GM21529 (cell line): ENCODE results near the gene RNU1-1.
"Not testable (repeated sequence)": the region's sequence is repeated elsewhere in the genome, so short reads cannot be mapped to it uniquely, and the experiment has no call there.

Source experiments
- ATAC-seq: cut with Tn5 transposase; IDR thresholded peaks from one replicate; pipeline ENCODE4 v1.9.1; 2021; ENCODE audit not compliant: unreplicated experiment

Gene RNU1-1

GRCh38 chr1:16525769-16526168 is 11.7 kb upstream of the RNU1-1 start:
- not testable (repeated sequence) for ATAC-seq

- not testable (repeated sequence) for ATAC-seq
Observed at GRCh38 chr1:16521679-16522078, 7.6 kb upstream of the RNU1-1 start.

DNA sequence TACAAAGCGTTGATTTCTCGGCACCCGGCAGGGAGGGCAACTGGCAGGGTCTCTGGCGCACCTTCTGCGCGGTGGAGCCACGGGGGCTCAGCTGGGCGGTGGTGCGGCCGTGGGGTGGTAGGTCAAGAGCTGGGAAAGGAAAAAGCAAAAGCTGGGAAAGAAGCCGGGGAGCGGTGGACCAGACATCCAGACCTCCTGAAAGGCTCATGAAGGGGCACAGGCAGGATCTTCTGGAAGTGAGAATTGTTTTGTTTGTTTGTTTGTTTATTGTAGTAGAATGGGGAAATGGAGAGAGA is 7.2 kb upstream of the RNU1-1 start:
- ATAC-seq = no peak

GRCh38 chr1:16520435-16521287 is 6.6 kb upstream of the RNU1-1 start:
- ATAC-seq = not testable (repeated sequence)

- not testable (repeated sequence) for ATAC-seq
Observed at GRCh38 chr1:16519255-16519951, 5.3 kb upstream of the RNU1-1 start.

DNA sequence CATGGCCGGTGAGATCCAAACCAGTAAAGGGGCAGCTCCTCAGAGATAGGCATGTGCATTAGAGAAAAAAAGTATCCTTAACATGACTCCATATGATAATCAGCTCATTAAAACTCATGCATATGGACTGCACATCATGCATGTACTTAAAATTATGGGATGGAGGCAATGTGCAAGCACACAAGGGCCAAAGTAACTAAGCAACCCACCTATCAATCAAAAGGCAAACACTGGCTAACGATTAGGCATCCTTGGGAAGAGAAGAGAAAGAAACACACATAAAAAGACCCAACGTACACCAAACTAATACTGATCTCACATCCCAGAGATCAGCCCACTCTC is 4.8 kb upstream of the RNU1-1 start:
- not testable (repeated sequence) for ATAC-seq

- ATAC-seq = not testable (repeated sequence)
Observed at GRCh38 chr1:16516694-16517410, 2.8 kb upstream of the RNU1-1 start.

DNA sequence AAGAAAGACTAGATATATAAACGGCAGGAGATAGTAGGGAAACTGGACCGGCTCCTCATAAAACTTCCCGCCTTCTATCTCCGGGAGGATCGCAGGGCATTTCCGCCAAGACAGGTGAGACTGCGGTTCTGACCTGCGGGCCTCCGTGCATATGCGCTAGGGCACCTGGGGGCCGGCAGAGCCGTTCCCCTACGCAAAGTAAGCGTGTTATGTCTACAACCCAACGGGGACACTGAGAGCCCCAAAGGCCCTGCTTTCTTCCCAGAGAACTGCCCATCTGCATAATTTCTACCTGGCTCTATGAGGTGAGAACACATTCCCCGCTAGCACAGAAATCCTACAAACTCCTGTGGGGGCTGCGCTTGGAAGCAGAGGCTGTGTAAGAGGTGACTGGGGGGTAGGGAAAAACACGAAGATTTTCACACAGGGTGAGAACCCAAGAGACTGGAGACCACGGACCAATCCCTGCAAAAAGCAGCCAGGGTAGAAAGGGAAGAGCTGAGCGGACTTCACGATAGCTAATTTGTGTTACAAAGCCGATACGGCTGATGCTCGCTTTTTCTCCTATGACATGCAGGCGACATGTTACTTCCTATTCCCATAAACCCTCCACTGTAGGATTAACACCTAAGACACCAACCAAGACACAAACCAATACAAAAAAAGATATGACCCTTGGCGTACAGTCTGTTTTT is 526 bp downstream of the RNU1-1 start:
- peak; percentile 94 for ATAC-seq

DNA sequence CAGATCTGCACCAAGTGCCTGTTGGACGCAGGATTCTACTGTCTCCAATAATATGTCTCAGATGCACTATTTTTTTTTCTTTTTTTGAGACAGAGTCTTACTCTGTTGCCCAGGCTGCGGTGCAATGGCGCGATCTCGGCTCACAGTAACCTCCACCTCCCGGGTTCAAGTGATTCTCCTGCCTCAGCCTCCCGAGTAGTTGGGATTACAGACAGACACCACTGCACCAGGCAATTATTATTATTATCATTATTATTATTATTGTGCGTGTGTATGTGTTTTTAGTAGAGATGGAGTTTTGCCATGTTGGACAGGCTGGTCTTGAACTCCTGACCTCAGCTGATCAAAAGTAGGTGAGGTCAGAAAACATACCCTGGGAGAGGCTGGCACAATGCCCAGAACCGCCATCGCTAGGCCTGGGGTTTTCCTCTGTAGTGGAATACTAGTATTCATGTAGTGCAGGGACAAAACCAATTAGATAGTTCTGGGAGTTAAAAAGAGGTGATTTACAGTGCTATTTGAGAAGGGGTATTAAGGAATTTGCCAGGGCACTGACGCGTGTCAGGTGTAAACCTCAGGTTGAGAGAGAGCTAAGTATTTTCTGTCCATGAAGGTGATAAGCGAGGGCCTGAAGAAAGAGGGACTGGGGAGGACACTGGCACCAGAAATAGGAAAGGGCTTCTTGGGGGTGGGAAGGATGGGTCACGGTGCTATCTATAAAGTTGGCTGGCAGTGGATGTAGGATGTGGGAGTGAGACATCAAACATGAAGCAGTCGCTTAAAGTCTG is 1.3 kb downstream of the RNU1-1 start:
- not testable (repeated sequence) for ATAC-seq

DNA sequence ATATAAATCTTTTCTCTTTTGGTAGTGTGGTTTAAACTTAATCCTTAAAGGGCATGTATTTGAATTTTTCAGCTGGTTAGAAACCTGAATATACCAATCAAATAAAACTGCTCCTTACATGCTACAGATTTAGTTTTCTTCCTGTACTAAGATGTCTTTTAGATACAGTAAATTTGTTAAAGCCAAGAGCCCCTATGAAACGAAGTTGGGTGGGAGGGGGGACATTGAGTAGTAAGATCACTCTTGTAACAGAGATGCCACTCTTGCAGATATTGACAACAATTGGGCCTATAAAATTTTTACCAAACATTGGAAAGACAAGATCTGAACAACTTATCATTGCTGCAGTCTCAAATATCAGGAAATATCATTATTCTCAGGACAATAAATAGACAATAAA is 2.2 kb downstream of the RNU1-1 start:
- ATAC-seq = not testable (repeated sequence)

DNA sequence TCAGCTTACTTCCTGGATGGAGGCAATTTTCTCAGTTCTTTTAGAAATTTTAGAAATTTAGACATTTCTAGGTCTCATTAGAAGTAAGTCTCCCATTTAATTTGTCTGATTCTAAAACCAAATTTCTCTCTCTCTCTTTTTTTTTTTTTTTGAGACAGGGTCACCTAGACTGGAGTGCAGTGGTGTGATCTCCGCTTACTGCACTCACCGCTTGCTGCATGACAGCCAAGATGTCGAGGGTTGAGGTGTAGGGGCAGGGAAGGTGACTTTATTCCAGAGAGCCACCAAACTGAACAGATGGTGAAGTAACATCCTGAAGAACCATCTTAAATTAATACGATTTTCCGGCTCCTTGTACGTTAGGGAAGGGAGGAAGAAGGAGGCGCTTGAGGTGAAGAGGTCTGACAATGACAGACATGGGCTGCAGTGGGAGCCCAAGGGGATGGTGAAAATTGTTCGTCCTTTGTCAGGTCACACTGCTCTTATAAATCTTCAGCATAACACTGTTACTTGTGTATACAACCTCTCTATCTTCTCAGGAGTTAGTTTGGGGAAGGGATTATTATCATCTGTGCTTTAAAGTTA is 5.1 kb downstream of the RNU1-1 start:
- ATAC-seq = peak; percentile 48

- not testable (repeated sequence) for ATAC-seq
Observed at GRCh38 chr1:16506364-16507136, 7.5 kb downstream of the RNU1-1 start.

DNA sequence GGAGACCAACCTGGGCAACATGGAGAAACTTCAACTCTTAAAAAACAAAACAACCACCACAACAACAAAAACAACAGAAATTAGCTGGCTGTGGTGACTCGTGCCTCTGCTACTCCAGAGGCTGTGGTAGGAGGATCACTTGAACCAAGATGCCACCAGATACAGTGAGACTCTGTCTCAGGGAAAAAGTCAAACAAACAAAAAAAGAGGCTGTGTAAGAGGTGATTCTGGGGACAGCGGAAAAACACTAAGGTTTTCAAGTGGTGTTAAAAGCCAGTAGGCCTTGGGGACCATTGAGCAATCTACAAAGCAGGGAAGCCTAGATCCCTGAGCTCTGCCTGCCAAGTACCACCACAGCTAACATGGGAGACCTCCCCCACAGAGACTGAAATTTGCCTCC is 8.2 kb downstream of the RNU1-1 start:
- ATAC-seq = not testable (repeated sequence)

DNA sequence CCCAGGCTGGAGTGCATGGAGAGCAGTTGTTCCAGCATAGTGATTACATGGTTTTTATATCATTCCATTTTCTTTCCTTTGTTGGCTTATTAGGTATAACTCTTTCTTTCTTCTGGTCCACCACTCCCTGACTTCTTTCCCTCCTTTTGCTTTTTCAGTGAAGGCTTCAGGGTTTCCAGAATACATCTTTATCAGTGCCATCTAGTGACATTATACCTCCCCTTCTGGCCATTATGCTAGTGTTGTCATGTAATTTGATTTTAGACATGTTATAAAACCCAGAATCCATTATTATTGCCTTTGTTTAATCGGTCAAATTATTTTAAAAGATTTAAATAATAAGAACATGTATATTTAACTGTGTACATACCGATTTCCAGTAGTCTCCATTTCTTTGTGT is 10.6 kb downstream of the RNU1-1 start:
- no peak for ATAC-seq

DNA sequence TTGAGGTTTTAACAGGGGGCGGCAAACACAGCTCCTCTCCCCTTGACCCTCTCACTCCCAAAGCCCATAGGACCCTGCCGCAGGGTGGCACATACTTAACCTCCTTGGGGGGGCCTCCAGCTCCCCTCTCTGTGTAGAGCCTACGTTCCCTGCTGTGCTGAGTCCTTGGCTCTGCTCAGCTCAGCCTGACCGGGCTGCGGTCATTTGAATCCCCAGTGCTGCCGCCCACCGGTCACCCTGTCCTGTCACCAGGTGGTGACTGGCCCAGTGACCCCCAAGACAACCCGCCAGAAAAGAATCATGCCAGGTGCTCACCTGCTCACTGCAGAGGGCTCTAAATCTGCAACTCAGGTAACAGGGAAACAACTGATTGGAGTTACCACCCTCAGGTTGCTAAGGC is 12.6 kb downstream of the RNU1-1 start:
- ATAC-seq = not testable (repeated sequence)

DNA sequence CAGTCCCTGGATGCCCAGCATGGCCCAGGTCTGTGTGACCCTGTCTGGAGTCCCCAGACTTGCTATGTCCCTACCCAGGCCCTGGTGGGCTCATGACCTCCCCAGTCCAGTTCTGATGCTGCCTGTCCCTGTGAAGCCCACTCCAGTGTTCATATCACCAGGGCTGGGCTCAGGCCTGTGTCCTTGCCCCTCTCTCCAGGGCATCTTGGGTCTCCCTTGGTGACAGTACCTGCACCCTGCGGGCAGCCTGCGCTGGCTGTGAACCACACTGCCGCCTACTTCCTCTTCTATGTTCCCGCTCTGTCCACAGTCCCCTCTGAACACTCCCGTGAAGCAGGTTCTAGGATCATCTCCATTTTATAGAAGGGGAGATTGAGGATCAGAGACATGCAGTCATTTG is 13.1 kb downstream of the RNU1-1 start:
- not testable (repeated sequence) for ATAC-seq

- not testable (repeated sequence) for ATAC-seq
Observed at GRCh38 chr1:16500466-16500865, 13.6 kb downstream of the RNU1-1 start.

- ATAC-seq = peak; percentile 85
Observed at GRCh38 chr1:16498573-16499413, 15.3 kb downstream of the RNU1-1 start.
